Astrocyte of the spinal cord (primary cell): ENCODE data around the gene PBRM1.

ENCODE experiments used
- DNase-seq: peaks from one replicate; pipeline ENCODE4 v3.0.0; 2011; ENCODE audit warnings: low read depth, low spot score
- H3K4me3 ChIP-seq: 2 replicates; pipeline ENCODE4 v1.5.1; 2011; ENCODE audit warnings: low read depth, mild to moderate bottlenecking, low read length, moderate library complexity
- in situ Hi-C: cut with HindIII; loops from 2 replicates; pipeline ENCODE4 v1.10.0; 2017; ENCODE audit warnings: low sequenced_read_pairs
- TF ChIP-seq, protein P1 (sequence below): IDR thresholded peaks from 2 replicates; pipeline ENCODE4 v1.5.1; 2012; ENCODE audit warnings: low read depth, mild to moderate bottlenecking, low read length, inconsistent platforms

The PBRM1 gene

DNA sequence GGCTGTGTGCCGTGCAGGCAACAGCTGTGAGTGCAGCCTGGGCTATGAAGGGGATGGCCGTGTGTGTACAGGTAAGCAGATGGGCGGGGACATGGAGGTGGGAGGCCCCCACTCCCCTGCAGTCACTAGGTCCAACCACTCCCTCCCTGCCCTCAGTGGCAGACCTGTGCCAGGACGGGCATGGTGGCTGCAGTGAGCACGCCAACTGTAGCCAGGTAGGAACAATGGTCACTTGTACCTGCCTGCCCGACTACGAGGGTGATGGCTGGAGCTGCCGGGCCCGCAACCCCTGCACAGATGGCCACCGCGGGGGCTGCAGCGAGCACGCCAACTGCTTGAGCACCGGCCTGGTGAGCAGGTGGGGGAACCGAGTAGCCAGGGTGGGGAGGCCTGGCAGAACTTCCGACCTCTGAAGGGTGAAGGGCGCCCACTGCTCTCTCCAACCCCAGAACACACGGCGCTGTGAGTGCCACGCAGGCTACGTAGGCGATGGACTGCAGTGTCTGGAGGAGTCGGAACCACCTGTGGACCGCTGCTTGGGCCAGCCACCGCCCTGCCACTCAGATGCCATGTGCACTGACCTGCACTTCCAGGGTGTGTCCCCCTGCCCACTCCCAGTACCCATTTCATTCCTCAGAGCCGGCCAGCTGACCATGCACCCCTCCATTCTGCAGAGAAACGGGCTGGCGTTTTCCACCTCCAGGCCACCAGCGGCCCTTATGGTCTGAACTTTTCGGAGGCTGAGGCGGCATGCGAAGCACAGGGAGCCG lies 163.6 kb downstream of the PBRM1 start:
- DNase-seq: no peak
- in situ Hi-C loops: no loop called here
- no peak overlapping the region for H3K4me3 ChIP-seq
- TF ChIP-seq, protein P1, sequence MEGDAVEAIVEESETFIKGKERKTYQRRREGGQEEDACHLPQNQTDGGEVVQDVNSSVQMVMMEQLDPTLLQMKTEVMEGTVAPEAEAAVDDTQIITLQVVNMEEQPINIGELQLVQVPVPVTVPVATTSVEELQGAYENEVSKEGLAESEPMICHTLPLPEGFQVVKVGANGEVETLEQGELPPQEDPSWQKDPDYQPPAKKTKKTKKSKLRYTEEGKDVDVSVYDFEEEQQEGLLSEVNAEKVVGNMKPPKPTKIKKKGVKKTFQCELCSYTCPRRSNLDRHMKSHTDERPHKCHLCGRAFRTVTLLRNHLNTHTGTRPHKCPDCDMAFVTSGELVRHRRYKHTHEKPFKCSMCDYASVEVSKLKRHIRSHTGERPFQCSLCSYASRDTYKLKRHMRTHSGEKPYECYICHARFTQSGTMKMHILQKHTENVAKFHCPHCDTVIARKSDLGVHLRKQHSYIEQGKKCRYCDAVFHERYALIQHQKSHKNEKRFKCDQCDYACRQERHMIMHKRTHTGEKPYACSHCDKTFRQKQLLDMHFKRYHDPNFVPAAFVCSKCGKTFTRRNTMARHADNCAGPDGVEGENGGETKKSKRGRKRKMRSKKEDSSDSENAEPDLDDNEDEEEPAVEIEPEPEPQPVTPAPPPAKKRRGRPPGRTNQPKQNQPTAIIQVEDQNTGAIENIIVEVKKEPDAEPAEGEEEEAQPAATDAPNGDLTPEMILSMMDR: no peak

DNA sequence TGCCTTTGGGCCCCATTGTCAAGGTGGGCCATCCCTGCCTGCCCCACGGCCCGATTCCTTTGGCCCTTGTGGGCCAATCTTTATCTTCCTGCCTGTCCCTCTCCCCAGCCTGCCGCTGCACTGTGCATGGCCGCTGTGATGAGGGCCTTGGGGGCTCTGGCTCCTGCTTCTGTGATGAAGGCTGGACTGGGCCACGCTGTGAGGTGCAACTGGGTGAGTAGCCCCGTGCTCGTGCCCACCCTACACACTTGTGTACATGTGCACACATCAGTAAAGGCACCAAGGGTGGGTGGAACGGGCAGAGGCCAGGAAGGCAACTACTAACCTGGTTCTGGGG lies 164.3 kb downstream of the PBRM1 start:
- in situ Hi-C loops: no loop called here
- H3K4me3 ChIP-seq: no peak overlapping the region
- no peak for DNase-seq
- TF ChIP-seq, protein P1: no peak

DNA sequence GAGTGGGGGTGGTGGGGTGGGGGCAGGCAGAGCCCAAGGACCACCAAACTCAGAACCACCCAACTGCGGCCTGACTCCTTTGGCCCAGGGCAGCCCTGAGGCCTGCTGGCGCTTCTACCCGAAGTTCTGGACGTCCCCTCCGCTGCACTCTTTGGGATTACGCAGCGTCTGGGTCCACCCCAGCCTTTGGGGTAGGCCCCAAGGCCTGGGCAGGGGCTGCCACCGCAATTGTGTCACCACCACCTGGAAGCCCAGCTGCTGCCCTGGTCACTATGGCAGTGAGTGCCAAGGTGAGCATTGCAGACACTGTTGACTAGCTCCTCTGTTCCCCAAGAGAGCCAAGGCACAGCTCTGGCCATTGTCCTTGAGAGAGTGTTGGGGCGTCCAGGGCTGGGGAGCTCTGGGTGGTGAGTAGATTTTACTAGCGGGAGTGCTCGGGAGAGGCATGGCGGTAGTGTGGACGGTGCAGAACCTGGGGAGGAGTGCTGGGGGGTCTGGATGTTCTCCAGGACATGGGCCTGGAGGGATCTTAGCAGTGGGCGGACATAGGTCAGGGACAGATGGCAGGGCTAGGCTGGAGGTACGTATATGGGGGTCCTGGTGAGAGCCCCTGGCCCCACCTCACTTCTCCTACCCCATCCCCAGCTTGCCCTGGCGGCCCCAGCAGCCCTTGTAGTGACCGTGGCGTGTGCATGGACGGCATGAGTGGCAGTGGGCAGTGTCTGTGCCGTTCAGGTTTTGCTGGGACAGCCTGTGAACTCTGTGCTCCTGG lies 164.8 kb downstream of the PBRM1 start:
- TF ChIP-seq, protein P1: no peak
- in situ Hi-C loops: no loop called here
- no peak for DNase-seq
- H3K4me3 ChIP-seq: no peak overlapping the region

- in situ Hi-C loops: no loop called here
- TF ChIP-seq, protein P1: no peak
- DNase-seq: no peak
- H3K4me3 ChIP-seq: no peak overlapping the region
Observed at GRCh38 chr3:52520141-52520667, 165.5 kb downstream of the PBRM1 start.

DNA sequence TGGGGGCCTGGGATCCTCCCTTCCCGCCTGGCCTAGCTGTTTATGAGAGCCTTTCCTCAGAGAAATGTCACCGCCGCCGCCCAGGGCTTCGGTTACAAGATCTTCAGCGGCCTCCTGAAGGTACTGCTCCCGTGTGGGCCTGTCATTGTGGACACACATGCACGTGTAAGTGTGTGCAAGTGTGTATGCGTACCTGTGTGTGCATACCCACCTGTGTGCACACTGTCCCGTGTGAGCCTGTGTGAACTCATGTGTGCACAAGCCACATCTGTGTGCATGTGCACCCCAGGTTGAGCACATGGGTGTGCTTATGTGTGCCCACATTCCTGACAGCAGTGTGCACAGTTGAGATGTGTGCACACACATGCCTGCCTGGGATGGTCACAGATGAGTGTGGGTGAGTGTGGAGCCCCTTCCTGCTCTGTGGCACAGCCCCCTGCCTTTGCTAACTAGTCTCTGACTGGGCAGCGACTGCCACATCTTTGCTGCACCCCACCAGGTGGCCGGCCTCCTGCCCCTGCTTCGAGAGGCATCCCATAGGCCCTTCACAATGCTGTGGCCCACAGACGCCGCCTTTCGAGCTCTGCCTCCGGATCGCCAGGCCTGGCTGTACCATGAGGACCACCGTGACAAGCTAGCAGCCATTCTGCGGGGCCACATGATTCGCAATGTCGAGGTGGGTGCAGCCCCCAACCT lies 166.1 kb downstream of the PBRM1 start:
- in situ Hi-C loops: no loop called here
- TF ChIP-seq, protein P1: no peak
- no peak for DNase-seq
- H3K4me3 ChIP-seq: no peak overlapping the region

DNA sequence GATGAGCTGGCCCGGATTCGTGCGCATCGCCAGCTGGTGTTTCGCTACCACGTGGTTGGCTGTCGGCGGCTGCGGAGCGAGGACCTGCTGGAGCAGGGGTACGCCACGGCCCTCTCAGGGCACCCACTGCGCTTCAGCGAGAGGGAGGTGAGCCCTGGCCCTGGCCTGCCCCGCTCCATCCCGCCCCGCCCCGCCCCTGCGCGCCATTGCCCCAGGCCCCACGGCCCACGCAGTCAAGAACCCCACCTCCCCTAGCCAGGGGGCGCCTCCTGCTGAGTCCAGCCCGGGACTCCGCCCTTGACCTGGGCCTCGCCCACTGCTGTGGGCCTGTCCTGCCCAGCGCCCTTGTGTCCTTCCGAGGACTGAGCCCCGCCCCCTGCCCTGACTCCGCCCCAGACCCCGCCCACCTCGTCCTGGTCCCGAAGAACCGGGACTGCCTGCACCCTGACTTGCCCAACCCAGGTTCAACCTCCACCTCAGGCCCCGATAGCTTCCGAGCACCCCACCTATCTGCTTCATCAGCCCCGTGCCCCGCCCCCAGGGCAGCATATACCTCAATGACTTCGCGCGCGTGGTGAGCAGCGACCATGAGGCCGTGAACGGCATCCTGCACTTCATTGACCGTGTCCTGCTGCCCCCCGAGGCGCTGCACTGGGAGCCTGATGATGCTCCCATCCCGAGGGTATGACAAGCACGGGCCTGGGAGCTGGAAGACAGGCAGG lies 166.8 kb downstream of the PBRM1 start:
- no peak overlapping the region for H3K4me3 ChIP-seq
- in situ Hi-C loops: no loop called here
- DNase-seq: no peak
- TF ChIP-seq, protein P1: no peak
